ENCODE results near the gene BOK.

BOK gene

GRCh38 chr2:241602720-241603119 lies 44.2 kb downstream of the BOK start:
- TF ChIP-seq TAF1 (IDR thresholded peaks at IDR 0.05; ENCODE audit: borderline replicate concordance, insufficient read depth, low read length): no peak
- TF ChIP-seq FOXP2 (optimal IDR thresholded peaks at IDR 0.05; ENCODE audit: borderline replicate concordance, extremely low read depth, extremely low read length, insufficient read depth): no peak
- TF ChIP-seq REST (IDR thresholded peaks at IDR 0.05; ENCODE audit: insufficient read depth in 1 of 2, low read depth in 2 of 2, low read length in 2 of 2): no peak
- TF ChIP-seq SIN3A (IDR thresholded peaks at IDR 0.05; ENCODE audit: borderline replicate concordance, insufficient read depth, low read length): no peak
- TF ChIP-seq POLR2AphosphoS5 (IDR thresholded peaks at IDR 0.05; ENCODE audit: low read depth, low read length): no peak

GRCh38 chr2:241603686-241604085 lies 45.1 kb downstream of the BOK start:
- TF ChIP-seq TAF1 (IDR thresholded peaks at IDR 0.05; ENCODE audit: borderline replicate concordance, insufficient read depth, low read length): no peak
- TF ChIP-seq FOXP2 (optimal IDR thresholded peaks at IDR 0.05; ENCODE audit: borderline replicate concordance, extremely low read depth, extremely low read length, insufficient read depth): no peak
- no peak for TF ChIP-seq SIN3A (IDR thresholded peaks at IDR 0.05; ENCODE audit: borderline replicate concordance, insufficient read depth, low read length)
- no peak for TF ChIP-seq REST (IDR thresholded peaks at IDR 0.05; ENCODE audit: insufficient read depth in 1 of 2, low read depth in 2 of 2, low read length in 2 of 2)
- no peak for TF ChIP-seq POLR2AphosphoS5 (IDR thresholded peaks at IDR 0.05; ENCODE audit: low read depth, low read length)

GRCh38 chr2:241606186-241606585 lies 47.6 kb downstream of the BOK start:
- TF ChIP-seq TAF1 (IDR thresholded peaks at IDR 0.05; ENCODE audit: borderline replicate concordance, insufficient read depth, low read length): no peak
- no peak for TF ChIP-seq SIN3A (IDR thresholded peaks at IDR 0.05; ENCODE audit: borderline replicate concordance, insufficient read depth, low read length)
- no peak for TF ChIP-seq REST (IDR thresholded peaks at IDR 0.05; ENCODE audit: insufficient read depth in 1 of 2, low read depth in 2 of 2, low read length in 2 of 2)
- no peak for TF ChIP-seq FOXP2 (optimal IDR thresholded peaks at IDR 0.05; ENCODE audit: borderline replicate concordance, extremely low read depth, extremely low read length, insufficient read depth)
- no peak for TF ChIP-seq POLR2AphosphoS5 (IDR thresholded peaks at IDR 0.05; ENCODE audit: low read depth, low read length)

- TF ChIP-seq FOXP2 (optimal IDR thresholded peaks at IDR 0.05; ENCODE audit: borderline replicate concordance, extremely low read depth, extremely low read length, insufficient read depth) (no peak), POLR2AphosphoS5 (IDR thresholded peaks at IDR 0.05; ENCODE audit: low read depth, low read length) (no peak), TAF1 (IDR thresholded peaks at IDR 0.05; ENCODE audit: borderline replicate concordance, insufficient read depth, low read length) (no peak), REST (IDR thresholded peaks at IDR 0.05; ENCODE audit: insufficient read depth in 1 of 2, low read depth in 2 of 2, low read length in 2 of 2) (no peak), SIN3A (IDR thresholded peaks at IDR 0.05; ENCODE audit: borderline replicate concordance, insufficient read depth, low read length) (no peak)
These were observed 48.8 kb downstream of the BOK start for GRCh38 chr2:241607162-241607885.
